ENCODE data around the gene PLCB4. TPM values are rescaled to one million over a fixed set of nuclear protein-coding genes. Genes with fewer than 3 reads are reported as not detected.

Gene PLCB4
- total and polyA plus RNA-seq, 2 experiments from 2014 or later, result 6.5 to 16.1 TPM

DNA sequence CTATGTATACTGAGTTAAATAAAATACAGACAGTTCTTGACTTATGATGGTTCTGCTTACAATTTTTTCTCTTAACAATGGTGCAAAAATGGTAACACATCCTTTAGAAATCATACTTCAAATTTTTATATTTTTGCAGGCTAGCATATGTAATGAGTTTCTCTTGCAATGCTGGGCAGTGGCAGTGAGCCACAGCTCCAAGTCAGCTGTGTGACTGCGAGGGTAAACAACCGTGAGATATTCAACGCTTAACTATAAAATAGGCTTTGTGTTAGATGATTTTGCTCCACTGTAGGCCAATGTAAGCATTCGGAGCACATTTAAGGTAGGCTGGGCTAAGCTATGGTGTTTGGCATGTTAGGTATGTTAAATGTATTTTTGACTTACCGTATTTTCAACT is 136.1 kb downstream of the PLCB4 start:
- H3K79me2 ChIP-seq (replicated peaks; ENCODE audit: insufficient read depth), result 0 out of 2 replicates have a peak, but pooled peaks cover 3% of the 10 kb centered on the region
- Mint-ChIP-seq H3K4me1 (peaks cover 23% of the 10 kb centered on the region), H3K27me3 (ENCODE audit: insufficient read depth, low read depth, poor library complexity) (peaks cover 2% of the 10 kb centered on the region), H3K9me3 (no peaks in the 10 kb centered on the region), H3K4me3 (no peak overlapping the region), H3K36me3 (ENCODE audit: low read depth) (no peaks in the 10 kb centered on the region; the same call in 2 of the 3 replicates), H3K27ac (no peak overlapping the region)
- no peak for ATAC-seq
- TF ChIP-seq ZNF462 (CRISPR knock-in tag; IDR thresholded peaks at IDR 0.05), result no peak
- TF ChIP-seq, protein P1, sequence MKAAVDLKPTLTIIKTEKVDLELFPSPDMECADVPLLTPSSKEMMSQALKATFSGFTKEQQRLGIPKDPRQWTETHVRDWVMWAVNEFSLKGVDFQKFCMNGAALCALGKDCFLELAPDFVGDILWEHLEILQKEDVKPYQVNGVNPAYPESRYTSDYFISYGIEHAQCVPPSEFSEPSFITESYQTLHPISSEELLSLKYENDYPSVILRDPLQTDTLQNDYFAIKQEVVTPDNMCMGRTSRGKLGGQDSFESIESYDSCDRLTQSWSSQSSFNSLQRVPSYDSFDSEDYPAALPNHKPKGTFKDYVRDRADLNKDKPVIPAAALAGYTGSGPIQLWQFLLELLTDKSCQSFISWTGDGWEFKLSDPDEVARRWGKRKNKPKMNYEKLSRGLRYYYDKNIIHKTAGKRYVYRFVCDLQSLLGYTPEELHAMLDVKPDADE (IDR thresholded peaks at IDR 0.05), result no peak
- TF ChIP-seq CREB1 (CRISPR knock-in tag; IDR thresholded peaks at IDR 0.05; ENCODE audit: low read depth), result no peak
- no peak for TF ChIP-seq ZNF114 (CRISPR knock-in tag; IDR thresholded peaks at IDR 0.05)
- TF ChIP-seq NANOG (IDR thresholded peaks at IDR 0.05; ENCODE audit: borderline replicate concordance), result no peak
- no peak for TF ChIP-seq EZH2phosphoT487 (IDR thresholded peaks at IDR 0.05; ENCODE audit: unreplicated experiment)
- no peaks in the 10 kb centered on the region for H3K9me2 ChIP-seq (ENCODE audit: insufficient read depth)
- DNase-seq (ENCODE audit: low spot score), result no peak
- no peak overlapping the region for H3K4me2 ChIP-seq
- H3K27ac ChIP-seq (ENCODE audit: low read depth), result no peak overlapping the region
- H2AFZ ChIP-seq, result no peak overlapping the region
- H4K20me1 ChIP-seq (replicated peaks; ENCODE audit: insufficient read depth), result no peaks in the 10 kb centered on the region
- no peaks in the 10 kb centered on the region for H3K36me3 ChIP-seq (ENCODE audit: insufficient read depth)
- no peaks in the 10 kb centered on the region for H3K27me3 ChIP-seq (ENCODE audit: insufficient read depth)
- no peaks in the 10 kb centered on the region for H3F3A ChIP-seq (replicated peaks; ENCODE audit: low read depth)
- H3K4me3 ChIP-seq, result no peak overlapping the region
- H3K4me1 ChIP-seq (ENCODE audit: insufficient read depth), result peaks cover 4% of the 10 kb centered on the region; the same call in 1 of the 2 replicates

All from GM23338 (cell line).